Measurements from ENCODE around the gene SFRP5. TPM values are rescaled to one million over a fixed set of nuclear protein-coding genes. Genes with fewer than 3 reads are reported as not detected.

Gene SFRP5
- total RNA-seq, 6 donors from 2014 or later, result 0.69 to 14.9 (median 3.6) TPM

DNA sequence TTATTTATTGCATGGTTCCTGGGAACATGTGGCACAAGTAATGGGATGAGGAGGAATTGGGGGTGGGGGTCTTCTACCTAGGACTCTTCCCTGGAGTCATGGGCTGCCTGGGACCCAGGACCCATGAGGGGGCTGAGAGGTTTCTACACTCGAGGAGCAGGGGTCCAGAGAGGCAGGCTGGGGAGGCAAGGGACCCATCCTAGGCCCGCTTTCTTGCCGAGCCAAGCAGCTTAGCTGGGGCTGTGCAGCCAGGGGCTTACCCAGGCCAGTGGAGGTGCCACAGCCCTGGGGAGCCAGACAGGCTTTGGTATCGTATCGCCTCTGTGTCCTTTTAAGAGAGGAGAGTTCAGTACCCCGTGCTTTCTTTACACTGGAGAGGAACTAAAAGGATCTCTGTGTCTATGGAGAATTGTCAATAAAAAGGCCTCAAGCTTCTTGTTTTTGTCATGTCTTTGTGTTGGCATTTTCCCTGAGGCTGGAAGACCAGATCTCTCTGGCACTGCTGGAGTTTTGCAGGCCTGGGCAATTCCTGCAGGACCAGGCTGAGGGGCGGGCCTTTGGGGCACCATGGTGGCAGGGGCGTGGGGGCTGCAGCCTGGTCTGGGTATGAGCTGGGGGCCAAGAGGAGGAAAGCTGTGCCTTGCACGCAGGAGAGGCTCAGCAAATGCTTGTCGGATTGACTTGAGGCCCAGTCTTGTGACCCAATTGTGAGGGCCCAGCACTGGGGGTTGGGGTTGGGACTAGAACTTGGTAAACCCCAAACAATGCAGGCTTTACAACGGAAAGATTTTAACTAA lies 11.1 kb downstream of the SFRP5 start:
- ATAC-seq (ENCODE audit: low FRiP score in 2 of 2) (no peak), DNase-seq (peak in 1 of 2 donors; percentile 42)
- TF ChIP-seq CTCF (IDR thresholded peaks at IDR 0.05) (no peak), POLR2A (IDR thresholded peaks at IDR 0.05) (no peak), POLR2AphosphoS5 (IDR thresholded peaks at IDR 0.05) (no peak), EP300 (IDR thresholded peaks at IDR 0.05) (no peak)
- H3K36me3 ChIP-seq, result peaks cover 16 to 69% (median 57%) of the 10 kb centered on the region in 4 donors
- no peak overlapping the region for H3K4me3 ChIP-seq
- no peaks in the 10 kb centered on the region for H3K9me3 ChIP-seq
- no peaks in the 10 kb centered on the region for H3K27me3 ChIP-seq
- WGBS, 2 donors, result 90 to 95% methylated on average over 9 to 11 of the region's 11 CpGs
- no peak overlapping the region for H3K27ac ChIP-seq
- H3K4me1 ChIP-seq, result peaks cover 0 to 9% (median 0%) of the 10 kb centered on the region in 4 donors

DNA sequence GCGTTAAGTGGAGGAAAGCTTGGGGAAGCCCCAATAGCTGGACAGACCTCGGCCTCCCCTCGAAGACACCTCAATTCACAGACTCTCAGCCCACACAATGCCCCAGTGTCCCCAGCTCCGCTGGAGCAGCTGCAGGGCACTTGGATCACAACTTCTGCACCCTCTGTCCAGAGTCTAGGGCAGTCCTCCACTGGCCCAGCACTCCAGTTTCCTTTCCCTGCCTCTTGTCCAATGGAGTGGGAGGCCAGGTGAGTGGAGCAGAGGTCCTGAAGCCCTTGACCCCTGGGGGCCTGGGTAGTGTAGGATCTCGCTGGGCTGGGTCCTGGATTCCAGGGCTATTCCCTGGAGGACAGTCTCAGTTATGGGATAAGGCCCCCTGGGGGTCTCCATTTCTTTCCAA lies 11.9 kb downstream of the SFRP5 start:
- H3K4me1 ChIP-seq, result peaks cover 0 to 9% (median 0%) of the 10 kb centered on the region in 4 donors

DNA sequence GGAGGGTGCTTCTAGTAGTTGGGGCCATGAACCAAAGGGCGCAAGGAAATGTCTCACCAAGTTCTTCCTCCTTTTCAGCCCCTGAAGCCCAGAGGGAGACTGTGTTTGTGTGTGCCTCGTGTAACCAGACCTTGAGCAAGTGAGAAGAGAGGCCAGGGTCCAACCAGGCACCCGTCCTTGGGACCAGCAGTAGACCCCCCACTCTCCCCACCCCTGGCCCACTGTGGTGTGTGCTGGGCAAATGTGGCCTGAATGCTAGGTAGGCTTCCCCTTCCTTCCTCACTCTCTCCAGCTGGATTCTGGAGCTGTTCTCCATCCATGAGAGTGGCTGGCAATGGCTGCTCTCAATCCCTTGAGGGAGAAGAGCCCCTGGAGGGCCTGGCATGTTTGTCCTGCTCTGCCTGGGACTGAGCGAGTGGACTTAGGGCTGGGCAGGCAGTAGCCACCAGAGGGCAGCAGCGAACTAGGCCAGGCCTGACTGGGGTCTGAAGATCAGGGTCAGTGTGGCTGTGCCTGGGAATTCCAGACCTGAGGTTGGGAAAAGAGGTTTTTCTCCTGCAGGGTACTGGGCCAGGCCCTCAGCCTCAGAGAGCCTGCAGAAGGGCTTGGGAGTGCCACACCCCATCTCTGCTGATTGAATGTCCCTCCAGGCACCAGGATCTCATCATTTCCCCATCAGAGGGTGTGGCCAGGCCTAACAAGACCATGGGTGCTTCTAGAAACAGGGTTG lies 12.5 kb downstream of the SFRP5 start:
- H3K4me1 ChIP-seq, result peaks cover 0 to 9% (median 0%) of the 10 kb centered on the region in 4 donors
- H3K27me3 ChIP-seq, result no peaks in the 10 kb centered on the region
- peak; percentile 77 to 87 for ATAC-seq (ENCODE audit: low FRiP score in 2 of 2)
- DNase-seq, result peak; percentile 44 to 69
- no peaks in the 10 kb centered on the region for H3K9me3 ChIP-seq
- H3K27ac ChIP-seq, result no peak overlapping the region
- H3K36me3 ChIP-seq, result peaks cover 25 to 83% (median 70%) of the 10 kb centered on the region in 4 donors
- 55 to 70% methylated on average over 5 of the region's 5 CpGs for WGBS, 2 donors
- no peak overlapping the region for H3K4me3 ChIP-seq
- TF ChIP-seq POLR2A (IDR thresholded peaks at IDR 0.05) (no peak), EP300 (IDR thresholded peaks at IDR 0.05) (no peak), CTCF (IDR thresholded peaks at IDR 0.05) (peak; percentile 40 to 85 (median 77)), POLR2AphosphoS5 (IDR thresholded peaks at IDR 0.05) (no peak)

More for the DNA sequence above, 11.9 kb downstream of the SFRP5 start:
- H3K9me3 ChIP-seq, result no peaks in the 10 kb centered on the region
- no peak overlapping the region for H3K27ac ChIP-seq
- no peaks in the 10 kb centered on the region for H3K27me3 ChIP-seq
- no peak for DNase-seq
- 59 to 66% methylated on average over 5 of the region's 5 CpGs for WGBS, 2 donors
- no peak for ATAC-seq (ENCODE audit: low FRiP score in 2 of 2)
- TF ChIP-seq POLR2AphosphoS5 (IDR thresholded peaks at IDR 0.05) (no peak), EP300 (IDR thresholded peaks at IDR 0.05) (no peak), POLR2A (IDR thresholded peaks at IDR 0.05) (no peak), CTCF (IDR thresholded peaks at IDR 0.05) (no peak)
- H3K36me3 ChIP-seq, result peaks cover 18 to 76% (median 64%) of the 10 kb centered on the region in 4 donors
- no peak overlapping the region for H3K4me3 ChIP-seq

DNA sequence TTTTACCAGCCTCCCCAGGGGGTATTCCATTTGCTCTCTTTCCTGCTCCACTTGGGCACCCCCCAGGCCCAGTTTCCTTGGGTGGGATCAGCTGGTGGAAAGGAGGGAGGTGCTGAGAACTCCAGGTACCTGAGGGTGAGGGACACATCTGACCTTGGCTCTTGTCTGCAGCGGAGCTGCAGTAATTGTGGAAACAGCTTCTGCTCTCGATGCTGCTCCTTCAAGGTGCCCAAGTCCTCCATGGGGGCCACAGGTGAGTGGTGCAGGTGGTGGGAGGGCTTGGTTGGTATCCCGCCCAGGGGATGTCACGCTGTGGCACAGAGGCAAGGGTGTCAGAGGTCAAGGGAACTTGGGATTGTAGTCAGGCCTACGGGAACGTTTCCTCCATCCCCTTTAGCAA lies 14.3 kb downstream of the SFRP5 start:
- ATAC-seq (ENCODE audit: low FRiP score in 2 of 2) (no peak), DNase-seq (no peak)
- 81 to 92% methylated on average over 5 to 6 of the region's 6 CpGs for WGBS, 2 donors
- Histone ChIP-seq H3K27me3 (no peaks in the 10 kb centered on the region), H3K4me1 (peaks cover 0 to 9% (median 0%) of the 10 kb centered on the region in 4 donors), H3K4me3 (no peak overlapping the region), H3K36me3 (peaks cover 29 to 94% (median 86%) of the 10 kb centered on the region in 4 donors), H3K9me3 (no peaks in the 10 kb centered on the region), H3K27ac (no peak overlapping the region)
- TF ChIP-seq POLR2A (IDR thresholded peaks at IDR 0.05) (no peak), EP300 (IDR thresholded peaks at IDR 0.05) (no peak), CTCF (IDR thresholded peaks at IDR 0.05) (no peak), POLR2AphosphoS5 (IDR thresholded peaks at IDR 0.05) (no peak)

All from upper lobe of left lung (tissue), 6 donors.